ENCODE data around the gene RASAL2. TPM values are rescaled to one million over a fixed set of nuclear protein-coding genes. Genes with fewer than 3 reads are reported as not detected.

RASAL2 gene
- total RNA-seq, 2 donors from 2014 or later: 9.9 to 20.4 TPM

GRCh38 chr1:178224358-178224757, 130.5 kb downstream of the RASAL2 start:
- Histone ChIP-seq H3K4me1 (peaks cover 5% of the 10 kb centered on the region), H3K36me3 (replicated peaks in 1 of 2; ENCODE audit: insufficient read depth in 1 of 2, low read depth in 2 of 2) (no peaks in the 10 kb centered on the region), H3K27ac (no peak overlapping the region), H3K9me3 (no peaks in the 10 kb centered on the region), H3K4me3 (no peak overlapping the region), H3K27me3 (no peaks in the 10 kb centered on the region)
- intact Hi-C loops (cut with DNase I): no loop called here
- 36 to 48% methylated on average over 4 of the region's 4 CpGs for WGBS, 2 donors
- DNase-seq: no peak
- TF ChIP-seq POLR2A (IDR thresholded peaks at IDR 0.05) (no peak), CTCF (IDR thresholded peaks at IDR 0.05) (no peak)
- no peak for ATAC-seq

- no peak overlapping the region for H3K27ac ChIP-seq
- no peaks in the 10 kb centered on the region for H3K9me3 ChIP-seq
- no peaks in the 10 kb centered on the region for H3K36me3 ChIP-seq (replicated peaks in 1 of 2; ENCODE audit: insufficient read depth in 1 of 2, low read depth in 2 of 2)
- ATAC-seq: no peak
- H3K4me3 ChIP-seq: no peak overlapping the region
- intact Hi-C loops (cut with DNase I): no loop called here
- 95 to 99% methylated on average over 5 of the region's 5 CpGs for WGBS, 2 donors
- no peak for TF ChIP-seq POLR2A (IDR thresholded peaks at IDR 0.05)
- no peak for TF ChIP-seq CTCF (IDR thresholded peaks at IDR 0.05)
- H3K27me3 ChIP-seq: no peaks in the 10 kb centered on the region
- no peaks in the 10 kb centered on the region for H3K4me1 ChIP-seq
- DNase-seq: no peak
Observed at GRCh38 chr1:178230881-178231409, 137.0 kb downstream of the RASAL2 start.

- DNase-seq (no peak), ATAC-seq (no peak)
- Histone ChIP-seq H3K27ac (no peak overlapping the region), H3K4me3 (no peak overlapping the region), H3K9me3 (no peaks in the 10 kb centered on the region), H3K4me1 (no peaks in the 10 kb centered on the region), H3K36me3 (replicated peaks in 1 of 2; ENCODE audit: insufficient read depth in 1 of 2, low read depth in 2 of 2) (no peaks in the 10 kb centered on the region), H3K27me3 (no peaks in the 10 kb centered on the region)
- TF ChIP-seq CTCF (IDR thresholded peaks at IDR 0.05): no peak
- TF ChIP-seq POLR2A (IDR thresholded peaks at IDR 0.05): no peak
- intact Hi-C loops (cut with DNase I): no loop called here
Observed at GRCh38 chr1:178232108-178232507, 138.2 kb downstream of the RASAL2 start.

- Histone ChIP-seq H3K4me1 (no peaks in the 10 kb centered on the region), H3K27ac (no peak overlapping the region), H3K9me3 (no peaks in the 10 kb centered on the region), H3K36me3 (replicated peaks in 1 of 2; ENCODE audit: insufficient read depth in 1 of 2, low read depth in 2 of 2) (no peaks in the 10 kb centered on the region), H3K27me3 (no peaks in the 10 kb centered on the region), H3K4me3 (no peak overlapping the region)
- DNase-seq: no peak
- no peak for TF ChIP-seq POLR2A (IDR thresholded peaks at IDR 0.05)
- WGBS, 2 donors: 94 to 96% methylated on average over 3 of the region's 3 CpGs
- intact Hi-C loops (cut with DNase I): no loop called here
- ATAC-seq: no peak
Observed at GRCh38 chr1:178232949-178233348, 139.0 kb downstream of the RASAL2 start.

GRCh38 chr1:178237121-178237520, 143.2 kb downstream of the RASAL2 start:
- Histone ChIP-seq H3K4me3 (no peak overlapping the region), H3K36me3 (replicated peaks in 1 of 2; ENCODE audit: insufficient read depth in 1 of 2, low read depth in 2 of 2) (no peaks in the 10 kb centered on the region), H3K4me1 (peaks cover 6% of the 10 kb centered on the region), H3K27me3 (no peaks in the 10 kb centered on the region), H3K27ac (no peak overlapping the region), H3K9me3 (no peaks in the 10 kb centered on the region)
- intact Hi-C loops (cut with DNase I): no loop called here
- ATAC-seq (no peak), DNase-seq (no peak)
- 86 to 94% methylated on average over 2 of the region's 2 CpGs for WGBS, 2 donors
- TF ChIP-seq CTCF (IDR thresholded peaks at IDR 0.05) (no peak), POLR2A (IDR thresholded peaks at IDR 0.05) (no peak)
